SK-N-SH (cell line): ENCODE measurements around the gene SMARCC1.

ENCODE experiments used
- CHD2 ChIP-seq: fragments of 150-350 bp; IDR thresholded peaks from 2 replicates; pipeline ENCODE4 v1.6.1; 2018; ENCODE audit warnings: low read length; ENCODE audit not compliant: partially characterized antibody
- EP300 ChIP-seq, 2 experiments: IDR thresholded peaks; 2 replicates each; pipeline versions ENCODE4 v1.4.0 to v1.6.1; 2012; ENCODE audit warnings: borderline replicate concordance in 1 of 2, low read depth in 1 of 2, low read length in 1 of 2
- MXI1 ChIP-seq: IDR thresholded peaks from 2 replicates; pipeline ENCODE4 v1.6.1; 2012; ENCODE audit warnings: mild to moderate bottlenecking, low read depth, low read length, improper control_type of control experiment
- NFIC ChIP-seq: IDR thresholded peaks from 2 replicates; pipeline ENCODE4 v1.4.0; 2012; ENCODE audit warnings: borderline replicate concordance
- NRF1 ChIP-seq: IDR thresholded peaks from 2 replicates; pipeline ENCODE4 v1.6.1; 2012; ENCODE audit warnings: low read depth, mild to moderate bottlenecking, low read length
- POLR2AphosphoS5 ChIP-seq: IDR thresholded peaks from 2 replicates; pipeline ENCODE4 v1.6.1; 2012; ENCODE audit warnings: low read depth, low read length
- RFX5 ChIP-seq: IDR thresholded peaks from 2 replicates; pipeline ENCODE4 v1.6.1; 2012; ENCODE audit warnings: mild to moderate bottlenecking, improper control_type of control experiment, low read length
- SIN3A ChIP-seq: IDR thresholded peaks from 2 replicates; pipeline ENCODE4 v1.6.1; 2012; ENCODE audit warnings: low read depth, mild to moderate bottlenecking, low read length, moderate library complexity, borderline replicate concordance
- TAF1 ChIP-seq: IDR thresholded peaks from 2 replicates; pipeline ENCODE4 v1.6.1; 2012; ENCODE audit warnings: low read depth, mild to moderate bottlenecking, low read length, moderate library complexity, borderline replicate concordance
- YY1 ChIP-seq: IDR thresholded peaks from 2 replicates; pipeline ENCODE4 v1.4.0; 2012; ENCODE audit warnings: low read depth, mild to moderate bottlenecking
- TF ChIP-seq, protein P1 (sequence below): fragments of 200-600 bp; sonication (generic); IDR thresholded peaks from 2 replicates; pipeline ENCODE4 v1.6.1; 2017; ENCODE audit warnings: antibody characterized with exemption, mild to moderate bottlenecking, moderate library complexity
- TF ChIP-seq, protein P2 (sequence below): IDR thresholded peaks from 2 replicates; pipeline ENCODE4 v1.6.1; 2012; ENCODE audit warnings: mild to moderate bottlenecking, low read depth, low read length, moderate library complexity
- TF ChIP-seq, protein P3 (sequence below): fragments of 150-350 bp; IDR thresholded peaks from 2 replicates; pipeline ENCODE4 v1.6.1; 2017; ENCODE audit warnings: antibody characterized with exemption, low read length, low read depth, borderline replicate concordance
- TF ChIP-seq, protein P4 (sequence below): IDR thresholded peaks from 2 replicates; pipeline ENCODE4 v1.4.0; 2012; ENCODE audit warnings: low read depth

DNA sequence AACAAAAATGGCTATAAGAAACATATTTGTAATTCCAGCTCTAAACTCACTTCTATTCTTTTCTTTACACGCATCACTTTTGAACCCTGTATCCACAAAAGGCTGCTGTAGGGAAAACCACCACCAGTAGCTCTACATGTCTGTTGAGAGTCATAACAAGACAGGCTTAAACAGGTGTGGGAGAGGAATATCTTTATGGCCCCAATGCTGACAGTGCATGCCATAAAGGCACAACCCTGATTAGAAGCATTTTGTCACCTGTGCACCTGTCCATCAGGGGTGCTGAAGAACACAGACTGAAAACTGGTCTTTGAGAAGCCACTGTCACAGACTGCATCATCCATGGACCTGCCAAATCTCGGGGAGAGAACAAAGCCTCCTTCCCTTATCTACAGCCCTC, 191.5 kb downstream of the SMARCC1 start:
- TF ChIP-seq NRF1, result no peak
- TF ChIP-seq, protein P1, sequence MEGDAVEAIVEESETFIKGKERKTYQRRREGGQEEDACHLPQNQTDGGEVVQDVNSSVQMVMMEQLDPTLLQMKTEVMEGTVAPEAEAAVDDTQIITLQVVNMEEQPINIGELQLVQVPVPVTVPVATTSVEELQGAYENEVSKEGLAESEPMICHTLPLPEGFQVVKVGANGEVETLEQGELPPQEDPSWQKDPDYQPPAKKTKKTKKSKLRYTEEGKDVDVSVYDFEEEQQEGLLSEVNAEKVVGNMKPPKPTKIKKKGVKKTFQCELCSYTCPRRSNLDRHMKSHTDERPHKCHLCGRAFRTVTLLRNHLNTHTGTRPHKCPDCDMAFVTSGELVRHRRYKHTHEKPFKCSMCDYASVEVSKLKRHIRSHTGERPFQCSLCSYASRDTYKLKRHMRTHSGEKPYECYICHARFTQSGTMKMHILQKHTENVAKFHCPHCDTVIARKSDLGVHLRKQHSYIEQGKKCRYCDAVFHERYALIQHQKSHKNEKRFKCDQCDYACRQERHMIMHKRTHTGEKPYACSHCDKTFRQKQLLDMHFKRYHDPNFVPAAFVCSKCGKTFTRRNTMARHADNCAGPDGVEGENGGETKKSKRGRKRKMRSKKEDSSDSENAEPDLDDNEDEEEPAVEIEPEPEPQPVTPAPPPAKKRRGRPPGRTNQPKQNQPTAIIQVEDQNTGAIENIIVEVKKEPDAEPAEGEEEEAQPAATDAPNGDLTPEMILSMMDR, result no peak
- TF ChIP-seq MXI1, result no peak
- TF ChIP-seq, protein P2, sequence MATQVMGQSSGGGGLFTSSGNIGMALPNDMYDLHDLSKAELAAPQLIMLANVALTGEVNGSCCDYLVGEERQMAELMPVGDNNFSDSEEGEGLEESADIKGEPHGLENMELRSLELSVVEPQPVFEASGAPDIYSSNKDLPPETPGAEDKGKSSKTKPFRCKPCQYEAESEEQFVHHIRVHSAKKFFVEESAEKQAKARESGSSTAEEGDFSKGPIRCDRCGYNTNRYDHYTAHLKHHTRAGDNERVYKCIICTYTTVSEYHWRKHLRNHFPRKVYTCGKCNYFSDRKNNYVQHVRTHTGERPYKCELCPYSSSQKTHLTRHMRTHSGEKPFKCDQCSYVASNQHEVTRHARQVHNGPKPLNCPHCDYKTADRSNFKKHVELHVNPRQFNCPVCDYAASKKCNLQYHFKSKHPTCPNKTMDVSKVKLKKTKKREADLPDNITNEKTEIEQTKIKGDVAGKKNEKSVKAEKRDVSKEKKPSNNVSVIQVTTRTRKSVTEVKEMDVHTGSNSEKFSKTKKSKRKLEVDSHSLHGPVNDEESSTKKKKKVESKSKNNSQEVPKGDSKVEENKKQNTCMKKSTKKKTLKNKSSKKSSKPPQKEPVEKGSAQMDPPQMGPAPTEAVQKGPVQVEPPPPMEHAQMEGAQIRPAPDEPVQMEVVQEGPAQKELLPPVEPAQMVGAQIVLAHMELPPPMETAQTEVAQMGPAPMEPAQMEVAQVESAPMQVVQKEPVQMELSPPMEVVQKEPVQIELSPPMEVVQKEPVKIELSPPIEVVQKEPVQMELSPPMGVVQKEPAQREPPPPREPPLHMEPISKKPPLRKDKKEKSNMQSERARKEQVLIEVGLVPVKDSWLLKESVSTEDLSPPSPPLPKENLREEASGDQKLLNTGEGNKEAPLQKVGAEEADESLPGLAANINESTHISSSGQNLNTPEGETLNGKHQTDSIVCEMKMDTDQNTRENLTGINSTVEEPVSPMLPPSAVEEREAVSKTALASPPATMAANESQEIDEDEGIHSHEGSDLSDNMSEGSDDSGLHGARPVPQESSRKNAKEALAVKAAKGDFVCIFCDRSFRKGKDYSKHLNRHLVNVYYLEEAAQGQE, result no peak
- TF ChIP-seq EP300 (IDR thresholded peaks at IDR 0.05; ENCODE audit: borderline replicate concordance in 1 of 2, low read depth in 1 of 2, low read length in 1 of 2), result no peak
- no peak for TF ChIP-seq POLR2AphosphoS5
- no peak for TF ChIP-seq SIN3A
- TF ChIP-seq RFX5, result no peak
- TF ChIP-seq, protein P3, sequence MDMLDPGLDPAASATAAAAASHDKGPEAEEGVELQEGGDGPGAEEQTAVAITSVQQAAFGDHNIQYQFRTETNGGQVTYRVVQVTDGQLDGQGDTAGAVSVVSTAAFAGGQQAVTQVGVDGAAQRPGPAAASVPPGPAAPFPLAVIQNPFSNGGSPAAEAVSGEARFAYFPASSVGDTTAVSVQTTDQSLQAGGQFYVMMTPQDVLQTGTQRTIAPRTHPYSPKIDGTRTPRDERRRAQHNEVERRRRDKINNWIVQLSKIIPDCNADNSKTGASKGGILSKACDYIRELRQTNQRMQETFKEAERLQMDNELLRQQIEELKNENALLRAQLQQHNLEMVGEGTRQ, result no peak
- no peak for TF ChIP-seq TAF1
- TF ChIP-seq YY1, result no peak
- no peak for TF ChIP-seq NFIC
- no peak for TF ChIP-seq CHD2
- TF ChIP-seq, protein P4, sequence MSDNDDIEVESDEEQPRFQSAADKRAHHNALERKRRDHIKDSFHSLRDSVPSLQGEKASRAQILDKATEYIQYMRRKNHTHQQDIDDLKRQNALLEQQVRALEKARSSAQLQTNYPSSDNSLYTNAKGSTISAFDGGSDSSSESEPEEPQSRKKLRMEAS, result no peak
